ENCODE measurements around the gene NEGR1.

Gene NEGR1

GRCh38 chr1:71689635-71690034 is 592.7 kb downstream of the NEGR1 start:
- Mint-ChIP-seq H3K27ac (no peak overlapping the region), H3K27me3 (no peaks in the 10 kb centered on the region), H3K4me1 (no peaks in the 10 kb centered on the region), H3K4me3 (no peak overlapping the region), H3K9me3 (no peaks in the 10 kb centered on the region), H3K36me3 (no peaks in the 10 kb centered on the region)
- no peak for DNase-seq (ENCODE audit: low spot score in 2 of 2)
- ATAC-seq (ENCODE audit: low read depth), result no peak

- no peak overlapping the region for H3K4me3 Mint-ChIP-seq
- DNase-seq (ENCODE audit: low spot score in 2 of 2), result no peak
Observed at GRCh38 chr1:71687376-71687775, 595.0 kb downstream of the NEGR1 start.

GRCh38 chr1:71676979-71677925 is 605.1 kb downstream of the NEGR1 start:
- Mint-ChIP-seq H3K36me3 (no peaks in the 10 kb centered on the region), H3K27me3 (no peaks in the 10 kb centered on the region), H3K9me3 (peaks cover 2% of the 10 kb centered on the region), H3K4me1 (no peaks in the 10 kb centered on the region), H3K27ac (no peak overlapping the region), H3K4me3 (no peak overlapping the region)
- DNase-seq (ENCODE audit: low spot score in 2 of 2) (no peak), ATAC-seq (ENCODE audit: low read depth) (no peak)

More at GRCh38 chr1:71687376-71687775, 595.0 kb downstream of the NEGR1 start:
- no peak overlapping the region for H3K27ac Mint-ChIP-seq
- no peaks in the 10 kb centered on the region for H3K9me3 Mint-ChIP-seq
- ATAC-seq (ENCODE audit: low read depth), result no peak
- no peaks in the 10 kb centered on the region for H3K36me3 Mint-ChIP-seq
- no peaks in the 10 kb centered on the region for H3K4me1 Mint-ChIP-seq
- H3K27me3 Mint-ChIP-seq, result no peaks in the 10 kb centered on the region

GRCh38 chr1:71668065-71668464 is 614.3 kb downstream of the NEGR1 start:
- no peak overlapping the region for H3K27ac Mint-ChIP-seq
- DNase-seq (ENCODE audit: low spot score in 2 of 2) (no peak), ATAC-seq (ENCODE audit: low read depth) (no peak)
- no peaks in the 10 kb centered on the region for H3K27me3 Mint-ChIP-seq
- no peaks in the 10 kb centered on the region for H3K36me3 Mint-ChIP-seq
- no peak overlapping the region for H3K4me3 Mint-ChIP-seq
- H3K4me1 Mint-ChIP-seq, result no peaks in the 10 kb centered on the region
- peaks cover 4% of the 10 kb centered on the region for H3K9me3 Mint-ChIP-seq

GRCh38 chr1:71667216-71667615 is 615.1 kb downstream of the NEGR1 start:
- Mint-ChIP-seq H3K27me3 (no peaks in the 10 kb centered on the region), H3K27ac (no peak overlapping the region), H3K4me3 (no peak overlapping the region), H3K36me3 (no peaks in the 10 kb centered on the region), H3K4me1 (no peaks in the 10 kb centered on the region), H3K9me3 (peaks cover 4% of the 10 kb centered on the region)
- ATAC-seq (ENCODE audit: low read depth), result no peak
- no peak for DNase-seq (ENCODE audit: low spot score in 2 of 2)

GRCh38 chr1:71666609-71667008 is 615.7 kb downstream of the NEGR1 start:
- Mint-ChIP-seq H3K9me3 (peaks cover 4% of the 10 kb centered on the region), H3K27me3 (no peaks in the 10 kb centered on the region)

GRCh38 chr1:71660411-71660810 is 621.9 kb downstream of the NEGR1 start:
- H3K27me3 Mint-ChIP-seq, result no peaks in the 10 kb centered on the region
- H3K27ac Mint-ChIP-seq, result no peak overlapping the region
- no peaks in the 10 kb centered on the region for H3K4me1 Mint-ChIP-seq
- no peak for ATAC-seq (ENCODE audit: low read depth)
- DNase-seq (ENCODE audit: low spot score in 2 of 2), result no peak
- H3K9me3 Mint-ChIP-seq, result peaks cover 2% of the 10 kb centered on the region
- H3K4me3 Mint-ChIP-seq, result no peak overlapping the region
- no peaks in the 10 kb centered on the region for H3K36me3 Mint-ChIP-seq

More at GRCh38 chr1:71666609-71667008, 615.7 kb downstream of the NEGR1 start:
- DNase-seq (ENCODE audit: low spot score in 2 of 2) (no peak), ATAC-seq (ENCODE audit: low read depth) (no peak)
- Mint-ChIP-seq H3K36me3 (no peaks in the 10 kb centered on the region), H3K27ac (no peak overlapping the region), H3K4me3 (no peak overlapping the region), H3K4me1 (no peaks in the 10 kb centered on the region)

- H3K9me3 Mint-ChIP-seq, result peaks cover 2% of the 10 kb centered on the region
- no peak for ATAC-seq (ENCODE audit: low read depth)
- H3K4me3 Mint-ChIP-seq, result no peak overlapping the region
- H3K36me3 Mint-ChIP-seq, result no peaks in the 10 kb centered on the region
- H3K27ac Mint-ChIP-seq, result no peak overlapping the region
- DNase-seq (ENCODE audit: low spot score in 2 of 2), result no peak
- no peaks in the 10 kb centered on the region for H3K27me3 Mint-ChIP-seq
- no peaks in the 10 kb centered on the region for H3K4me1 Mint-ChIP-seq
Observed at GRCh38 chr1:71657891-71658679, 624.3 kb downstream of the NEGR1 start.

- H3K27me3 Mint-ChIP-seq, result no peaks in the 10 kb centered on the region
- DNase-seq (ENCODE audit: low spot score in 2 of 2) (no peak), ATAC-seq (ENCODE audit: low read depth) (no peak)
- H3K36me3 Mint-ChIP-seq, result no peaks in the 10 kb centered on the region
- no peak overlapping the region for H3K4me3 Mint-ChIP-seq
- H3K27ac Mint-ChIP-seq, result no peak overlapping the region
- H3K9me3 Mint-ChIP-seq, result peaks cover 2% of the 10 kb centered on the region
- no peaks in the 10 kb centered on the region for H3K4me1 Mint-ChIP-seq
Observed at GRCh38 chr1:71656902-71657301, 625.4 kb downstream of the NEGR1 start.

- H3K36me3 Mint-ChIP-seq, result no peaks in the 10 kb centered on the region
- H3K4me3 Mint-ChIP-seq, result no peak overlapping the region
- H3K27me3 Mint-ChIP-seq, result no peaks in the 10 kb centered on the region
- DNase-seq (ENCODE audit: low spot score in 2 of 2) (no peak), ATAC-seq (ENCODE audit: low read depth) (no peak)
- H3K4me1 Mint-ChIP-seq, result no peaks in the 10 kb centered on the region
- peaks cover 2% of the 10 kb centered on the region for H3K9me3 Mint-ChIP-seq
- no peak overlapping the region for H3K27ac Mint-ChIP-seq
Observed at GRCh38 chr1:71655604-71656003, 626.7 kb downstream of the NEGR1 start.

GRCh38 chr1:71653952-71654351 is 628.4 kb downstream of the NEGR1 start:
- ATAC-seq (ENCODE audit: low read depth) (no peak), DNase-seq (ENCODE audit: low spot score in 2 of 2) (no peak)
- H3K9me3 Mint-ChIP-seq, result peaks cover 2% of the 10 kb centered on the region
- no peaks in the 10 kb centered on the region for H3K27me3 Mint-ChIP-seq
- H3K4me3 Mint-ChIP-seq, result no peak overlapping the region
- no peaks in the 10 kb centered on the region for H3K36me3 Mint-ChIP-seq
- H3K4me1 Mint-ChIP-seq, result no peaks in the 10 kb centered on the region
- no peak overlapping the region for H3K27ac Mint-ChIP-seq

GRCh38 chr1:71651214-71651613 is 631.1 kb downstream of the NEGR1 start:
- no peaks in the 10 kb centered on the region for H3K27me3 Mint-ChIP-seq
- ATAC-seq (ENCODE audit: low read depth) (no peak), DNase-seq (ENCODE audit: low spot score in 2 of 2) (no peak)
- no peak overlapping the region for H3K4me3 Mint-ChIP-seq
- no peaks in the 10 kb centered on the region for H3K36me3 Mint-ChIP-seq
- no peaks in the 10 kb centered on the region for H3K4me1 Mint-ChIP-seq
- no peak overlapping the region for H3K27ac Mint-ChIP-seq
- H3K9me3 Mint-ChIP-seq, result no peaks in the 10 kb centered on the region

- Mint-ChIP-seq H3K27me3 (no peaks in the 10 kb centered on the region), H3K36me3 (no peaks in the 10 kb centered on the region), H3K27ac (no peak overlapping the region), H3K4me3 (no peak overlapping the region), H3K9me3 (no peaks in the 10 kb centered on the region), H3K4me1 (no peaks in the 10 kb centered on the region)
- no peak for DNase-seq (ENCODE audit: low spot score in 2 of 2)
- ATAC-seq (ENCODE audit: low read depth), result no peak
Observed at GRCh38 chr1:71650119-71650518, 632.2 kb downstream of the NEGR1 start.

GRCh38 chr1:71649608-71650007 is 632.7 kb downstream of the NEGR1 start:
- H3K27ac Mint-ChIP-seq, result no peak overlapping the region
- ATAC-seq (ENCODE audit: low read depth), result no peak
- H3K27me3 Mint-ChIP-seq, result no peaks in the 10 kb centered on the region
- no peak for DNase-seq (ENCODE audit: low spot score in 2 of 2)
- no peaks in the 10 kb centered on the region for H3K9me3 Mint-ChIP-seq
- no peaks in the 10 kb centered on the region for H3K36me3 Mint-ChIP-seq
- H3K4me3 Mint-ChIP-seq, result no peak overlapping the region
- no peaks in the 10 kb centered on the region for H3K4me1 Mint-ChIP-seq

Measured in memory B cell (primary cell).